ENCODE data around the gene MTX1. TPM values are rescaled to one million over a fixed set of nuclear protein-coding genes. Genes with fewer than 3 reads are reported as not detected.

MTX1 gene
- total RNA-seq, 3 donors from 2014 or later, result 41.1 to 50.8 (median 44.8) TPM

DNA sequence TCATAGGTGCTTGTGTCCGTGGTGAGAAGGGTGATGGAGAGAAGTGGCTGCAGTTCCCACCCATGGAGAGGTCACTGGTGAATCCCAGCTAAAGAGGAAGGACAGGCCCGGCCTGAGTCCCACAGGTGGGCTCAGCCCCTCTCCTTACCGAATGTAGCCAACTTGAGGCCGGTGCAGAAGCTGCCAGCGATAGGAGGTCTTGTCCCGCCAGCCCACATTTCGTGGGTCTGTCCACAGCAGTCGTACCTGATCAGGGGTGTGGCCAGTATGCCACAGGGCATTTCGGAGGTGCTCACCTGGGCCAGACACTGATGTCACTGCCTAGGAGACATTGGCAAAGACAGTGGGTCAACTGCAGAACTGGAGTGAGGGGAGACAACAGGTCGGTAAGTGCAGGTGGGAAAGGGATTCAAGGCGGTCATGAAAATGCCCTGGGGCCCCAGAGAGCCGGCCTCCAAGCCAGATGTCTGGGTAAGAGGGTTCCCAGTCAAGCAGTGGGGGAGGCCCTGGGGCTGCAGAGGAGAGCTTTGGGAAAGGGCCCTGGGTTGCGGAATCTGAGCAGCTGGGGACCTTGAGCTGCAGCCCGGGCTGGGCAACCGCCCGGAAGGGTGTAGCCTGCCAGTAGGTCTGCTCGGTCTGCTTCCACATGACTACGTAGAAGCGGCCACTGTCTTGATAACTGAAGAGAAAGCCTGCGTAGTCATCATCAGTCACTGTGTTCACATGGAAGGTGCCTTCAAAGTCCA lies 11.4 kb upstream of the MTX1 start:
- Histone ChIP-seq H3K4me1 (no peaks in the 10 kb centered on the region), H3K9me3 (no peaks in the 10 kb centered on the region), H3K36me3 (no peaks in the 10 kb centered on the region), H3K27ac (no peak overlapping the region), H3K27me3 (no peaks in the 10 kb centered on the region), H3K4me3 (no peak overlapping the region)
- TF ChIP-seq, protein P1, sequence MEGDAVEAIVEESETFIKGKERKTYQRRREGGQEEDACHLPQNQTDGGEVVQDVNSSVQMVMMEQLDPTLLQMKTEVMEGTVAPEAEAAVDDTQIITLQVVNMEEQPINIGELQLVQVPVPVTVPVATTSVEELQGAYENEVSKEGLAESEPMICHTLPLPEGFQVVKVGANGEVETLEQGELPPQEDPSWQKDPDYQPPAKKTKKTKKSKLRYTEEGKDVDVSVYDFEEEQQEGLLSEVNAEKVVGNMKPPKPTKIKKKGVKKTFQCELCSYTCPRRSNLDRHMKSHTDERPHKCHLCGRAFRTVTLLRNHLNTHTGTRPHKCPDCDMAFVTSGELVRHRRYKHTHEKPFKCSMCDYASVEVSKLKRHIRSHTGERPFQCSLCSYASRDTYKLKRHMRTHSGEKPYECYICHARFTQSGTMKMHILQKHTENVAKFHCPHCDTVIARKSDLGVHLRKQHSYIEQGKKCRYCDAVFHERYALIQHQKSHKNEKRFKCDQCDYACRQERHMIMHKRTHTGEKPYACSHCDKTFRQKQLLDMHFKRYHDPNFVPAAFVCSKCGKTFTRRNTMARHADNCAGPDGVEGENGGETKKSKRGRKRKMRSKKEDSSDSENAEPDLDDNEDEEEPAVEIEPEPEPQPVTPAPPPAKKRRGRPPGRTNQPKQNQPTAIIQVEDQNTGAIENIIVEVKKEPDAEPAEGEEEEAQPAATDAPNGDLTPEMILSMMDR (IDR thresholded peaks at IDR 0.05), result no peak
- TF ChIP-seq POLR2AphosphoS5 (IDR thresholded peaks at IDR 0.05), result no peak
- no peak for TF ChIP-seq POLR2A (IDR thresholded peaks at IDR 0.05)
- DNase-seq (ENCODE audit: low spot score in 2 of 2), result no peak
- intact Hi-C loops (cut with DNase I; ENCODE audit: low total_unique reads), result no loop called here

DNA sequence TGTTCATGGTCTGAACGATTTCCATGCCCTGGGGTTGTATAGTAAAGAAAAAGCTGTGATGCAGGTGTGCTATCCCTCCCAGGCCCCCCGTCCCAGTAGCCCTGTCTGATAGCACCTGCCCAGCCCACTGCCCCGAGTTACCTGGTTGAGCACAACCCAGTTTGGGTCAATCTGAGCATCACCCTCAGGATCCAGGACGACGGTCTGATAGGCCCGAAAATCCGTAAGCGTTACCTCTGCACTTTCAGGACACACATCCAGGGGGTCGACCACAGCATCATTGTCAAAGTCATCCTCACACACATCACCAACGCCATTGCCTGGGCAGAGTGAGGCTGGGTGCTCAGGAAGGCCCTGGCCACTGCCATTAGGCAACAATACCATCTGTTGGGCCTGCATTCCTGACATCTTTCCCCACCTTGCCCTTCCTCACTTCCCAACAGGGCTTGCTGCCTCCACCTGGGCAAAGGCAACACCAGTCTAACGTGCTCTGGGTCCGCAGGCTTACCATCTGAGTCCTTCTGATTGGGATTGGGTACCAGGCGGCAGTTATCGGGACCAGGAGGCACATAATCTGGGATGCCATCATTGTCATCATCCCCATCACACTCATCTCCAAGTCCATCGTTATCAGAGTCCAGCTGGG lies 10.5 kb upstream of the MTX1 start:
- TF ChIP-seq POLR2A (IDR thresholded peaks at IDR 0.05) (no peak), POLR2AphosphoS5 (IDR thresholded peaks at IDR 0.05) (no peak)
- Histone ChIP-seq H3K36me3 (no peaks in the 10 kb centered on the region), H3K27ac (no peak overlapping the region), H3K4me1 (no peaks in the 10 kb centered on the region), H3K9me3 (no peaks in the 10 kb centered on the region), H3K27me3 (no peaks in the 10 kb centered on the region), H3K4me3 (no peak overlapping the region)
- intact Hi-C loops (cut with DNase I; ENCODE audit: low total_unique reads), result no loop called here
- DNase-seq (ENCODE audit: low spot score in 2 of 2), result no peak

DNA sequence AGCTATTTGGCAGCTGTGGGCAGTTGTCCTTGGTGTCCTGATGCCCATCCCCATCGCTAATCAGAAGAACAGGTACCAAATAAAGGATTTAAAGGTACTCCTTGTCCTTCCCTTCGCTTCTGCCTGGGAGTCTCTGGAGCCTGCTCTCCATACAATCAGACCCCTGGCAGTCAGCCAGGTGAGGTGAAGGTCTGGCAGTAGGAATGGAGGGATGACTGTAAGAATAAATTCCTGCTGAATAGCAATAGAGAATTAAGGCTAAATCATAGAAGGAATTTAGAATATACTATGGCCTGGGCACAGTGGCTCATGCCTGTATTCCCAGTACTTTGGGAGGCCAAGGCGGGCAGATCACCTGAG lies 10.0 kb upstream of the MTX1 start:
- Histone ChIP-seq H3K4me3 (no peak overlapping the region), H3K9me3 (no peaks in the 10 kb centered on the region), H3K36me3 (no peaks in the 10 kb centered on the region), H3K4me1 (no peaks in the 10 kb centered on the region), H3K27me3 (no peaks in the 10 kb centered on the region), H3K27ac (no peak overlapping the region)
- no peak for DNase-seq (ENCODE audit: low spot score in 2 of 2)
- intact Hi-C loops (cut with DNase I; ENCODE audit: low total_unique reads), result no loop called here
- no peak for TF ChIP-seq POLR2AphosphoS5 (IDR thresholded peaks at IDR 0.05)
- TF ChIP-seq POLR2A (IDR thresholded peaks at IDR 0.05), result no peak
- TF ChIP-seq, protein P1 (IDR thresholded peaks at IDR 0.05), result no peak

DNA sequence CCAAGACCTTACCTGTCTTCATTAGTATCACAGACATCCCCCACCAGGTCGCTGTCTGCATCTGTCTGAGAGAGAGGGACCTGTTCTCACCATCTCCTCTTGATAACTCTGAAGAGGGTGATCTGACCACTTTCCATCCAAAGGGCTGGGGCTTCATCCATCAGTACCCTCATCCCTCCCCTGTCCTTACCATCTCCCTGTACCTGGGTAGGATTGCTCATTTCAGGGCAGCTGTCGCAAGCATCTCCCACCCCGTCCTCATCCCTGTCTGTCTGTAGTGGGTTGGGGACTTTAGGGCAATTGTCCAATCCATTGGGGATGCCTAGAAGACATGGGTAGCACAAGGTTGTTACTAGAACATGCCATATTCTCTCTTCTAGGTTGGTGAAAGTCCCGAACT lies 8.7 kb upstream of the MTX1 start:
- Histone ChIP-seq H3K9me3 (no peaks in the 10 kb centered on the region), H3K27ac (no peak overlapping the region), H3K4me3 (no peak overlapping the region), H3K36me3 (no peaks in the 10 kb centered on the region), H3K4me1 (no peaks in the 10 kb centered on the region), H3K27me3 (no peaks in the 10 kb centered on the region)
- intact Hi-C loops (cut with DNase I; ENCODE audit: low total_unique reads), result no loop called here
- DNase-seq (ENCODE audit: low spot score in 2 of 2), result no peak
- TF ChIP-seq POLR2AphosphoS5 (IDR thresholded peaks at IDR 0.05) (no peak), POLR2A (IDR thresholded peaks at IDR 0.05) (no peak)
- TF ChIP-seq, protein P1 (IDR thresholded peaks at IDR 0.05), result no peak

DNA sequence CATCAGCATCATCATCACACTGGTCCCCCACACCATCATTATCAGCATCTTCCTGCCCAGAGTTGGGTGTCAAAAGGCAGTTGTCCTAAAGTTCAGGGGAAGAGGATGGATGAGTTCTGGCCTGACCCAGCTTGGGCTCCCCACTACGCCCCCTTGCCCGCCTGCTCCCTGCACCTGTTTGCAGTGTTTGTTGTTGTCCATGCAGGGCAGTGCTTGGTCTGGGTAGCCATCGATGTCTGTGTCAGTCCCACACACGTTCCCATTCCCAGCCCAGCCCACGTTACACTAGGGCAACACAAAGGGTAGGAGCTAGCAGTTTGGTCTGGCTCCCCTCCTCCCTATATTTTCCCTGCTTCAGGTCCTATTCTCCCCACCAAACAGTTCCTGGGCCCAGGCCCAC lies 7.6 kb upstream of the MTX1 start:
- intact Hi-C loops (cut with DNase I; ENCODE audit: low total_unique reads), result no loop called here
- Histone ChIP-seq H3K4me3 (no peak overlapping the region), H3K9me3 (no peaks in the 10 kb centered on the region), H3K4me1 (no peaks in the 10 kb centered on the region), H3K27ac (no peak overlapping the region), H3K36me3 (no peaks in the 10 kb centered on the region), H3K27me3 (no peaks in the 10 kb centered on the region)
- no peak for TF ChIP-seq POLR2AphosphoS5 (IDR thresholded peaks at IDR 0.05)
- TF ChIP-seq POLR2A (IDR thresholded peaks at IDR 0.05), result no peak
- TF ChIP-seq, protein P1 (IDR thresholded peaks at IDR 0.05), result no peak
- no peak for DNase-seq (ENCODE audit: low spot score in 2 of 2)
